ENCODE measurements around the gene C18orf54.
A peak's percentile ranks its signal among the peaks of the same experiment; 100 is the strongest.
"Not testable (repeated sequence)": the region's sequence is repeated elsewhere in the genome, so short reads cannot be mapped to it uniquely, and the experiment has no call there.

C18orf54 gene

GRCh38 chr18:54357660-54358494 lies at the start of gene C18orf54, which contains the start of gene STARD6:
Gene C18orf54 (plus strand): TSS chr18:54357906. CDS start chr18:54360573, 2,667 bp downstream.
Gene STARD6 (minus strand): TSS chr18:54357858. CDS start chr18:54354573, 3,285 bp downstream.
- H3K4me3 ChIP-seq (ENCODE audit: low read depth, low read length): peak within 1 kb of the TSS; percentile 87

- not testable (repeated sequence) for H3K4me3 ChIP-seq (ENCODE audit: low read depth, low read length)
Measured at GRCh38 chr18:54309564-54309963, 48.1 kb upstream of the C18orf54 start.

- no peak overlapping the region for H3K4me3 ChIP-seq (ENCODE audit: low read depth, low read length)
Measured at GRCh38 chr18:54316071-54316820, 41.5 kb upstream of the C18orf54 start.

GRCh38 chr18:54323561-54323960 lies 34.1 kb upstream of the C18orf54 start:
- no peak overlapping the region for H3K4me3 ChIP-seq (ENCODE audit: low read depth, low read length)

GRCh38 chr18:54323970-54324369 lies 33.7 kb upstream of the C18orf54 start:
- no peak overlapping the region for H3K4me3 ChIP-seq (ENCODE audit: low read depth, low read length)

- H3K4me3 ChIP-seq (ENCODE audit: low read depth, low read length): no peak overlapping the region
Measured at GRCh38 chr18:54327818-54328217, 29.9 kb upstream of the C18orf54 start.

- no peak overlapping the region for H3K4me3 ChIP-seq (ENCODE audit: low read depth, low read length)
Measured at GRCh38 chr18:54329787-54330186, 27.9 kb upstream of the C18orf54 start.

GRCh38 chr18:54330768-54331548 lies 26.7 kb upstream of the C18orf54 start:
- H3K4me3 ChIP-seq (ENCODE audit: low read depth, low read length): no peak overlapping the region

GRCh38 chr18:54335638-54336173 lies 22.0 kb upstream of the C18orf54 start:
- H3K4me3 ChIP-seq (ENCODE audit: low read depth, low read length): no peak overlapping the region

- no peak overlapping the region for H3K4me3 ChIP-seq (ENCODE audit: low read depth, low read length)
Measured at GRCh38 chr18:54338230-54338629, 19.5 kb upstream of the C18orf54 start.

GRCh38 chr18:54351186-54351585 lies 6.5 kb upstream of the C18orf54 start:
- H3K4me3 ChIP-seq (ENCODE audit: low read depth, low read length): no peak overlapping the region

- H3K4me3 ChIP-seq (ENCODE audit: low read depth, low read length): peak overlapping the region; percentile 87
Measured at GRCh38 chr18:54357082-54357659, 535 bp upstream of the C18orf54 start.

- peak overlapping the region; percentile 87 for H3K4me3 ChIP-seq (ENCODE audit: low read depth, low read length)
Measured at GRCh38 chr18:54358495-54359040, 862 bp downstream of the C18orf54 start.

GRCh38 chr18:54359233-54359632 lies 1.5 kb downstream of the C18orf54 start:
- peak overlapping the region; percentile 28 for H3K4me3 ChIP-seq (ENCODE audit: low read depth, low read length)

GRCh38 chr18:54360406-54360805 lies 2.7 kb downstream of the C18orf54 start:
- H3K4me3 ChIP-seq (ENCODE audit: low read depth, low read length): no peak overlapping the region

GRCh38 chr18:54378057-54378456 lies 20.4 kb downstream of the C18orf54 start:
- H3K4me3 ChIP-seq (ENCODE audit: low read depth, low read length): no peak overlapping the region

GRCh38 chr18:54381640-54382039 lies 23.9 kb downstream of the C18orf54 start:
- H3K4me3 ChIP-seq (ENCODE audit: low read depth, low read length): no peak overlapping the region

GRCh38 chr18:54382076-54382475 lies 24.4 kb downstream of the C18orf54 start:
- no peak overlapping the region for H3K4me3 ChIP-seq (ENCODE audit: low read depth, low read length)

GRCh38 chr18:54382733-54383252 lies 25.1 kb downstream of the C18orf54 start:
- no peak overlapping the region for H3K4me3 ChIP-seq (ENCODE audit: low read depth, low read length)

- no peak overlapping the region for H3K4me3 ChIP-seq (ENCODE audit: low read depth, low read length)
Measured at GRCh38 chr18:54386043-54386442, 28.3 kb downstream of the C18orf54 start.
